ENCODE measurements around the gene CCDC82.

CCDC82 gene

GRCh38 chr11:96358321-96358720 is 31.4 kb downstream of the CCDC82 start:
- DNase-seq, result no peak

GRCh38 chr11:96357794-96358193 is 31.9 kb downstream of the CCDC82 start:
- peak; percentile 56 for DNase-seq

- DNase-seq, result no peak
Observed at GRCh38 chr11:96356848-96357247, 32.9 kb downstream of the CCDC82 start.

- DNase-seq, result peak; percentile 96
Observed at GRCh38 chr11:96342961-96343711, 46.6 kb downstream of the CCDC82 start, which contains the start of gene MAML2. TSS of gene MAML2 (minus strand) at chr11:96343195. CDS start at chr11:96341895, 1,300 bp downstream.

GRCh38 chr11:96342014-96342960 is 47.4 kb downstream of the CCDC82 start:
- DNase-seq, result no peak

GRCh38 chr11:96341211-96342013 is 48.3 kb downstream of the CCDC82 start:
- peak; percentile 78 for DNase-seq

GRCh38 chr11:96340555-96340885 is 49.2 kb downstream of the CCDC82 start:
- DNase-seq, result no peak

GRCh38 chr11:96339706-96340554 is 49.8 kb downstream of the CCDC82 start:
- no peak for DNase-seq

GRCh38 chr11:96338910-96339705 is 50.6 kb downstream of the CCDC82 start:
- peak; percentile 86 for DNase-seq

- DNase-seq, result peak; percentile 74
Observed at GRCh38 chr11:96337541-96338431, 51.9 kb downstream of the CCDC82 start.

- no peak for DNase-seq
Observed at GRCh38 chr11:96335388-96335787, 54.3 kb downstream of the CCDC82 start.

GRCh38 chr11:96334219-96334618 is 55.5 kb downstream of the CCDC82 start:
- DNase-seq, result no peak

- no peak for DNase-seq
Observed at GRCh38 chr11:96333191-96333719, 56.5 kb downstream of the CCDC82 start.

- no peak for DNase-seq
Observed at GRCh38 chr11:96332126-96332771, 57.5 kb downstream of the CCDC82 start.

- peak; percentile 55 for DNase-seq
Observed at GRCh38 chr11:96331699-96332116, 58.0 kb downstream of the CCDC82 start.

- DNase-seq, result no peak
Observed at GRCh38 chr11:96330511-96330859, 59.2 kb downstream of the CCDC82 start.

- no peak for DNase-seq
Observed at GRCh38 chr11:96329855-96330510, 59.7 kb downstream of the CCDC82 start.

- peak; percentile 64 for DNase-seq
Observed at GRCh38 chr11:96329419-96329818, 60.3 kb downstream of the CCDC82 start.
